Subcutaneous abdominal adipose tissue (tissue), 5 donors: Measurements from ENCODE around the gene LRP3.
A peak's percentile ranks its signal among the peaks of the same experiment; 100 is the strongest.

Source experiments
- H3K27ac ChIP-seq: one replicate; pipeline ENCODE4 v1.7.0; 2013; ENCODE audit warnings: low read depth, mild to moderate bottlenecking, inconsistent platforms, low read length, moderate library complexity
- H3K27me3 ChIP-seq, 5 donors: one replicate each; pipeline ENCODE4 v1.7.0; 2013; ENCODE audit warnings: low read length in 5 of 5, inconsistent platforms in 1 of 5; ENCODE audit not compliant: control insufficient read depth in 5 of 5, insufficient read depth in 4 of 5
- H3K36me3 ChIP-seq, 5 donors: one replicate each; pipeline ENCODE4 v1.7.0; 2013; ENCODE audit warnings: low read length in 5 of 5; ENCODE audit not compliant: control insufficient read depth in 5 of 5, insufficient read depth in 5 of 5
- H3K4me1 ChIP-seq, 5 donors: one replicate each; pipeline ENCODE4 v1.7.0; 2013; ENCODE audit warnings: low read length in 5 of 5, mild to moderate bottlenecking in 3 of 5, moderate library complexity in 1 of 5; ENCODE audit not compliant: control insufficient read depth in 5 of 5, insufficient read depth in 5 of 5
- H3K4me3 ChIP-seq, 5 donors: one replicate each; pipeline ENCODE4 v1.7.0; 2013; ENCODE audit warnings: low read length in 5 of 5, low read depth in 1 of 5
- H3K9ac ChIP-seq, 5 donors: one replicate each; pipeline ENCODE4 v1.7.0; 2013; ENCODE audit warnings: low read length in 5 of 5, mild to moderate bottlenecking in 4 of 5, moderate library complexity in 3 of 5
- H3K9me3 ChIP-seq, 5 donors: one replicate each; pipeline ENCODE4 v1.7.0; 2013; ENCODE audit warnings: low read length in 5 of 5; ENCODE audit not compliant: control insufficient read depth in 5 of 5
- donor health status: healthy.
- donor health status: healthy.
- donor health status: healthy.
- donor health status: healthy.
- donor health status: healthy.

The LRP3 gene

GRCh38 chr19:33192010-33192409 is 2.1 kb upstream of the LRP3 start:
- Histone ChIP-seq H3K9me3 (no peaks in the 10 kb centered on the region), H3K9ac (no peak overlapping the region), H3K27ac (no peak overlapping the region), H3K4me3 (no peak overlapping the region), H3K4me1 (peaks cover 2 to 22% (median 16%) of the 10 kb centered on the region in 5 donors), H3K27me3 (no peaks in the 10 kb centered on the region), H3K36me3 (peaks cover 0 to 6% (median 0%) of the 10 kb centered on the region in 5 donors)

- H3K4me1 ChIP-seq = peaks cover 2 to 22% (median 16%) of the 10 kb centered on the region in 5 donors
- H3K27me3 ChIP-seq = no peaks in the 10 kb centered on the region
- peak overlapping the region in 4 of 5 donors; percentile 37 to 62 (median 52) for H3K4me3 ChIP-seq
- no peaks in the 10 kb centered on the region for H3K9me3 ChIP-seq
- H3K27ac ChIP-seq = no peak overlapping the region
- H3K9ac ChIP-seq = no peak overlapping the region
- H3K36me3 ChIP-seq = peaks cover 0 to 18% (median 3%) of the 10 kb centered on the region in 5 donors
These were observed 763 bp upstream of the LRP3 start for GRCh38 chr19:33193269-33193864.

- no peaks in the 10 kb centered on the region for H3K27me3 ChIP-seq
These were observed 379 bp downstream of the LRP3 start for GRCh38 chr19:33194532-33194885.

GRCh38 chr19:33194886-33195644 is 935 bp downstream of the LRP3 start:
- no peaks in the 10 kb centered on the region for H3K27me3 ChIP-seq
- H3K27ac ChIP-seq = no peak overlapping the region
- peak overlapping the region; percentile 57 to 68 (median 62) for H3K4me3 ChIP-seq
- peak overlapping the region in 4 of 5 donors; percentile 2 to 71 (median 36) for H3K9ac ChIP-seq
- no peaks in the 10 kb centered on the region for H3K9me3 ChIP-seq
- peaks cover 0 to 34% (median 8%) of the 10 kb centered on the region in 5 donors for H3K36me3 ChIP-seq
- H3K4me1 ChIP-seq = peaks cover 2 to 22% (median 16%) of the 10 kb centered on the region in 5 donors

More at GRCh38 chr19:33194532-33194885, 379 bp downstream of the LRP3 start:
- Histone ChIP-seq H3K27ac (no peak overlapping the region), H3K4me1 (peaks cover 2 to 22% (median 16%) of the 10 kb centered on the region in 5 donors), H3K9ac (peak overlapping the region in 1 of 5 donors; percentile 2), H3K9me3 (no peaks in the 10 kb centered on the region), H3K4me3 (peak overlapping the region in 4 of 5 donors; percentile 60 to 68 (median 62)), H3K36me3 (peaks cover 0 to 28% (median 8%) of the 10 kb centered on the region in 5 donors)

- Histone ChIP-seq H3K27me3 (no peaks in the 10 kb centered on the region), H3K9me3 (no peaks in the 10 kb centered on the region), H3K36me3 (peaks cover 0 to 39% (median 10%) of the 10 kb centered on the region in 5 donors), H3K4me1 (peaks cover 2 to 22% (median 16%) of the 10 kb centered on the region in 5 donors), H3K27ac (no peak overlapping the region), H3K9ac (peak overlapping the region in 3 of 5 donors; percentile 2 to 71 (median 37)), H3K4me3 (peak overlapping the region; percentile 57 to 68 (median 62))
These were observed 1.7 kb downstream of the LRP3 start for GRCh38 chr19:33195645-33196347.

- H3K4me1 ChIP-seq = peaks cover 2 to 22% (median 16%) of the 10 kb centered on the region in 5 donors
- no peak overlapping the region for H3K4me3 ChIP-seq
- no peaks in the 10 kb centered on the region for H3K27me3 ChIP-seq
- H3K9ac ChIP-seq = no peak overlapping the region
- peaks cover 0 to 43% (median 10%) of the 10 kb centered on the region in 5 donors for H3K36me3 ChIP-seq
- H3K27ac ChIP-seq = no peak overlapping the region
- H3K9me3 ChIP-seq = no peaks in the 10 kb centered on the region
These were observed 2.5 kb downstream of the LRP3 start for GRCh38 chr19:33196446-33197193.

GRCh38 chr19:33197591-33198000 is 3.5 kb downstream of the LRP3 start:
- H3K4me3 ChIP-seq = no peak overlapping the region
- H3K36me3 ChIP-seq = peaks cover 0 to 53% (median 11%) of the 10 kb centered on the region in 5 donors
- H3K4me1 ChIP-seq = peaks cover 2 to 22% (median 16%) of the 10 kb centered on the region in 5 donors
- H3K27me3 ChIP-seq = no peaks in the 10 kb centered on the region
- no peak overlapping the region for H3K9ac ChIP-seq
- H3K9me3 ChIP-seq = no peaks in the 10 kb centered on the region
- H3K27ac ChIP-seq = no peak overlapping the region

- no peaks in the 10 kb centered on the region for H3K9me3 ChIP-seq
- no peak overlapping the region for H3K27ac ChIP-seq
- no peak overlapping the region for H3K4me3 ChIP-seq
- H3K9ac ChIP-seq = no peak overlapping the region
- peaks cover 2 to 22% (median 16%) of the 10 kb centered on the region in 5 donors for H3K4me1 ChIP-seq
- H3K36me3 ChIP-seq = peaks cover 0 to 59% (median 16%) of the 10 kb centered on the region in 5 donors
- no peaks in the 10 kb centered on the region for H3K27me3 ChIP-seq
These were observed 4.0 kb downstream of the LRP3 start for GRCh38 chr19:33198169-33198568.

- Histone ChIP-seq H3K4me1 (peaks cover 2 to 16% (median 12%) of the 10 kb centered on the region in 5 donors), H3K9me3 (no peaks in the 10 kb centered on the region), H3K27ac (no peak overlapping the region), H3K9ac (no peak overlapping the region), H3K4me3 (no peak overlapping the region), H3K27me3 (no peaks in the 10 kb centered on the region), H3K36me3 (peaks cover 0 to 73% (median 29%) of the 10 kb centered on the region in 5 donors)
These were observed 5.5 kb downstream of the LRP3 start for GRCh38 chr19:33199441-33200265.
